ENCODE data around the gene FAM20A.
A peak's percentile ranks its signal among the peaks of the same experiment; 100 is the strongest.

FAM20A gene

DNA sequence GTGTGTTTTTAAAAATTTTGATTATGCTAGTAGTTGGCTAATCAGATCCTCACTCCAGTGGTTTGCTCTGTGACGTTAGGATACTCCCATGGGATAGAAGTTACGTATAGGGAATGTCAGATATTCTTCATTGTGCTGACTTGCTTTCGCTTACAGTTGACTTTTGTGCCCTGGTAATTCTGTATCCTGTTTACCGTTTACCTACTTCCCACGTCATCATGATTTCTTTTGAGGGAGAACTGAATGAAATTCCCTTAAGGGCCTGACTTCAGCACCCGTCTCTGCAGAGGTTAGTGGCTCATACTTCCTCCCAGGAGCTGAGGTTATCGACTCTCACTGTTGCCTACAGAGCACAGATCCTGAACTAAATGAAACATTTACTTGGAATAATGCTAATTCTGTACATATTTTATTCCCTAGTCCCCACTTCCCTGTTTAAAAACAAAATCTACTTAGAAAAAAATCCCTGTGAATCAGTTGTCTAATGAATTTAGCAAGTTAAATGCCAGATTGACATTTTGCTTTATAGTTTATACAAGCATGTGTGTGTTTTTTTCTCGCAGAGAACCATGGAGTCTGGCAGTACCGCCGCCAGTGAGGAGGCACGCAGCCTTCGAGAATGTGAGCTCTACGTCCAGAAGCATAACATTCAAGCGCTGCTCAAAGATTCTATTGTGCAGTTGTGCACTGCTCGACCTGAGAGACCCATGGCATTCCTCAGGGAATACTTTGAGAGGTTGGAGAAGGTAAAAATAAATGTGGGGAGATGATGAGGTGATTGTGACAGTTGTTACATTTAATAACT lies 86.1 kb downstream of the FAM20A start:
- peak overlapping the region; percentile 78 to 97 (median 92) for H3K4me3 ChIP-seq
- no peak for TF ChIP-seq Cebpa-rat (IDR thresholded peaks at IDR 0.05)
- peak overlapping the region; percentile 85 to 98 (median 92); a peak in 21 of 22 replicates for H3K9ac ChIP-seq
- H3K27ac ChIP-seq = peak overlapping the region; percentile 8 to 98 (median 92); a peak in 17 of 22 replicates
- peaks cover 26 to 69% (median 51%) of the 10 kb centered on the region in 11 experiments; a peak in 21 of 22 replicates for H4K20me1 ChIP-seq
- H3K36me3 ChIP-seq = peaks cover 43 to 50% (median 48%) of the 10 kb centered on the region in 11 experiments
- peak overlapping the region; percentile 87 to 99 (median 95) for H3K4me2 ChIP-seq
- no peaks in the 10 kb centered on the region; a peak in 1 of 22 replicates for H3K27me3 ChIP-seq
- H3K4me1 ChIP-seq = peaks cover 25 to 60% (median 42%) of the 10 kb centered on the region in 10 experiments
- peaks cover 13 to 28% (median 16%) of the 10 kb centered on the region in 11 experiments; a peak in 20 of 22 replicates for H3K9me3 ChIP-seq (replicated peaks in 1 of 11)

DNA sequence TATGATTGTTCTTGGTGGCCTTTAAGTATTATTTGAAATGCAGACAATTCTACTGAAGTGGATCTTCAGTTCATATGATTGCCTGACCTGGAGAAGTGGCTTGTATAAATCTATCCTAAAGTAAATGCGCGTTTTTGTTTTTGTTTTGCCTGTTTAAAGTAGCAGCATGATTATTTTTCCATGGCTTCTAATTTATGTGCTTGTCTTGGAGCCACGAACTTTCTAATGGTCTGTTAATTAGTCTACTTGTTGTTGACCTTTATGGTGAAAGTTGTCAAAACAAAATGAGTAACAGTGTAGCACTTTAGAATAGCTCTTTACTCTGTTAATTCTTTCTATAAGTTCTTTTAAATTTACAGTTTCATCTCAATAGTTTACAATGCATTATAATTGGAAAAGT lies 87.2 kb downstream of the FAM20A start:
- H3K27me3 ChIP-seq = no peaks in the 10 kb centered on the region; a peak in 1 of 22 replicates
- peak overlapping the region; percentile 85 to 98 (median 92) for H3K9ac ChIP-seq
- peak overlapping the region; percentile 87 to 98 (median 93) for H3K27ac ChIP-seq
- peak overlapping the region; percentile 78 to 97 (median 92) for H3K4me3 ChIP-seq
- H3K36me3 ChIP-seq = peaks cover 32 to 39% (median 37%) of the 10 kb centered on the region in 11 experiments
- H4K20me1 ChIP-seq = peaks cover 22 to 58% (median 43%) of the 10 kb centered on the region in 11 experiments; a peak in 21 of 22 replicates
- H3K4me2 ChIP-seq = peak overlapping the region; percentile 87 to 99 (median 95)
- H3K9me3 ChIP-seq (replicated peaks in 1 of 11) = peaks cover 10 to 24% (median 16%) of the 10 kb centered on the region in 11 experiments; a peak in 20 of 22 replicates
- H3K4me1 ChIP-seq = peaks cover 30 to 67% (median 47%) of the 10 kb centered on the region in 10 experiments
- no peak for TF ChIP-seq Cebpa-rat (IDR thresholded peaks at IDR 0.05)

DNA sequence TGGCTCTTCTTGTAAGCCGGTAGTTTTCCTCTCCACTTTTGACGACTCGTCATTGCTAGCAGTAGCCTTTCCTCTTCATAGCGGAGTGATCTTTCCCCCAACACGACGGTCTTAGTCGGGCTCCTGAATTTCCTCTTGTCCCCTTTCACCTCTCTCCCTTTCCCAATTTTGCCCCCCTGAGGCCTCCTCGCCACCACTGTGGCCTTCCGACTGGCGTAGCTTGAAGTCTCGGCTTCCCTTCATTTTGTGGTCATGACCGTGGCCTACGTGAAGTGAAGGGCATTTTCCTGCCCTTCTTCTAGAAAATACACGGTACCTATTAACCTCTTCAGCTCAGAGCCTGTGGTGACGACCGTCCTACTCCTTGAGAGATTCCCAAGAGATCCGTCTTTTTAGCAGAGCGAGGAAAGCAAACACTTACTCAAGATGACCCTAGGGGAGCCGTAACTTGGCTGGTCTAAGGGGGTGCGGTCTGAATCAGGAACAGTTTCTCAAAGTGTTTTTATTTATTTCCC lies 88.2 kb downstream of the FAM20A start:
- no peaks in the 10 kb centered on the region; a peak in 1 of 22 replicates for H3K27me3 ChIP-seq
- H3K27ac ChIP-seq = peak overlapping the region; percentile 87 to 98 (median 93)
- peaks cover 22 to 48% (median 34%) of the 10 kb centered on the region in 11 experiments; a peak in 21 of 22 replicates for H4K20me1 ChIP-seq
- H3K4me3 ChIP-seq = peak overlapping the region; percentile 78 to 97 (median 92)
- H3K36me3 ChIP-seq = peaks cover 23 to 30% (median 28%) of the 10 kb centered on the region in 11 experiments
- peak overlapping the region; percentile 87 to 99 (median 95) for H3K4me2 ChIP-seq
- no peak for TF ChIP-seq Cebpa-rat (IDR thresholded peaks at IDR 0.05)
- peaks cover 1 to 15% (median 10%) of the 10 kb centered on the region in 11 experiments; a peak in 18 of 22 replicates for H3K9me3 ChIP-seq (replicated peaks in 1 of 11)
- peak overlapping the region; percentile 85 to 98 (median 92) for H3K9ac ChIP-seq
- peaks cover 30 to 66% (median 39%) of the 10 kb centered on the region in 10 experiments for H3K4me1 ChIP-seq

DNA sequence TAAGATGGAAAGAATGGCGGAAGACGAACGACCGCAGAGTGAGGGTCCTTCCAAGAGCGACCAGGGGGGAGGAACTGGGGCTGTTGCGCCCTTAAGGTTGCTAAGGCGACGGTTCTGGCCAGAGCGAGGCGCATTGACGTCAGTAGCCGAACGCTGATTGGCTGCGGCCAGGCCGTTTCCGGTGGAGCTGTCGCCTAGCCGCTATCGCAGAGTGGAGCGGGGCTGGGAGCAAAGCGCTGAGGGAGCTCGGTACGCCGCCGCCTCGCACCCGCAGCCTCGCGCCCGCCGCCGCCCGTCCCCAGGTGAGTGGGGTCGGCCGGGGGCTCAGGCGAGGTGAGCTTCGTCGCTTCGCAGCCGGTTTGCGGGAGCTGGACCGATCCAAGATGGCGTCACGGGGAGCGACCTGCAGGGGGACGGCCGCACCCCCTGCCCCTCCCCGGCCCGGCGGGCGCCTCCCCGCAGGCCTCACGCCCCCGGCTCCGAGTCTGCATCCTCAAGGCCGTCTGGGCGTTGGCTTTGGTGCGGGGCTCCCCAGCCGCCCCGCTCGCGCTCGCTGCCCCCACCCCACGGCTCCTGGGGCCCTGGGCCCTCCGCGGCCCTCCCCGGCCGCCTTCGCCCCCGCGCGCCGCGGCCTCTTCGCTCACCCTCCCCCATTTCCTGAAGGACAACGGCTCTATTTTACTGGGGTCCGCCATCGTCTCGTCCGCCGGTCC lies 88.8 kb downstream of the FAM20A start, which contains the start of gene PRKAR1A:
Gene PRKAR1A (plus strand): TSS at position 184 of the 713 bp plus-strand sequence. CDS start 2,970 bp downstream, outside the sequence.
- Histone ChIP-seq H3K4me3 (peak within 1 kb of the TSS; percentile 78 to 97 (median 92)), H3K36me3 (peaks cover 16 to 24% (median 22%) of the 10 kb centered on the region in 11 experiments), H3K9me3 (replicated peaks in 1 of 11) (peaks cover 0 to 8% (median 3%) of the 10 kb centered on the region in 11 experiments; a peak in 12 of 22 replicates), H3K27ac (peak within 1 kb of the TSS; percentile 87 to 98 (median 93)), H3K9ac (peak within 1 kb of the TSS; percentile 85 to 98 (median 92)), H3K4me2 (peak within 1 kb of the TSS; percentile 87 to 99 (median 95)), H3K27me3 (no peaks in the 10 kb centered on the region; a peak in 1 of 22 replicates), H3K4me1 (peaks cover 30 to 66% (median 41%) of the 10 kb centered on the region in 10 experiments), H4K20me1 (peaks cover 22 to 42% (median 32%) of the 10 kb centered on the region in 11 experiments; a peak in 21 of 22 replicates)
- TF ChIP-seq Cebpa-rat (IDR thresholded peaks at IDR 0.05) = no peak

DNA sequence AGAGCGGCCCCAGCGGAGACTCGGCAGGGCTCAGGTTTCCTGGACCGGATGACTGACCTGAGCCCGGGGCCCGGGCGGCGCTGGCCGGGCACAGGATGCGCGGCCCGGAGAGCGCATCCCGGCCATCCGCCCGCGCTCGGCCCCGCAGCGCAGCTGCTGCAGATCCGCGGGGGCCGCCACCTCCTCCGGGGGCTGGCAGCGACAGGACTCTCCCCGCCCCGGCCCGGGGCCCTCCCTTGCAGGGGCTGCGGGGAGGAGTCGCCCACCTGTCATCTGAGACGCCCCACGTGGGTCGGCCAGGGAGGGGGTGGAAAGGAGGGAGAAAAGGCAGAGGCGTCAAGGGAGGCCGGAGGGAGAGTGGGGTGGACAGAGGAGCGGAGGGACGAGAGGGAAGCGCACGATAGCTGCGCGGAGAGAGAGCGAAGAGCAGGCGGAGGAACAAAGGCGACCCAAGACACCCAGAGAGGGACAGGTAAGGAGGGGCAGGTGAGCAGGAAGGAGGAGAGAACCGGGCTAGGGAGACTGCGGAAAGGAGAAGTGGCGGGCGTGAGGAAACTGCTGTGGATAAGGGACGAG lies 89.4 kb downstream of the FAM20A start:
- H3K4me3 ChIP-seq = peak overlapping the region; percentile 78 to 97 (median 92)
- peak overlapping the region; percentile 85 to 98 (median 92) for H3K9ac ChIP-seq
- peaks cover 0 to 2% (median 0%) of the 10 kb centered on the region in 11 experiments; a peak in 4 of 22 replicates for H3K9me3 ChIP-seq (replicated peaks in 1 of 11)
- H4K20me1 ChIP-seq = peaks cover 21 to 36% (median 32%) of the 10 kb centered on the region in 11 experiments; a peak in 21 of 22 replicates
- peak overlapping the region; percentile 87 to 98 (median 93) for H3K27ac ChIP-seq
- peaks cover 30 to 65% (median 41%) of the 10 kb centered on the region in 10 experiments for H3K4me1 ChIP-seq
- no peak for TF ChIP-seq Cebpa-rat (IDR thresholded peaks at IDR 0.05)
- H3K27me3 ChIP-seq = no peaks in the 10 kb centered on the region; a peak in 1 of 22 replicates
- peak overlapping the region; percentile 86 to 99 (median 95) for H3K4me2 ChIP-seq
- H3K36me3 ChIP-seq = peaks cover 10 to 17% (median 15%) of the 10 kb centered on the region in 11 experiments

DNA sequence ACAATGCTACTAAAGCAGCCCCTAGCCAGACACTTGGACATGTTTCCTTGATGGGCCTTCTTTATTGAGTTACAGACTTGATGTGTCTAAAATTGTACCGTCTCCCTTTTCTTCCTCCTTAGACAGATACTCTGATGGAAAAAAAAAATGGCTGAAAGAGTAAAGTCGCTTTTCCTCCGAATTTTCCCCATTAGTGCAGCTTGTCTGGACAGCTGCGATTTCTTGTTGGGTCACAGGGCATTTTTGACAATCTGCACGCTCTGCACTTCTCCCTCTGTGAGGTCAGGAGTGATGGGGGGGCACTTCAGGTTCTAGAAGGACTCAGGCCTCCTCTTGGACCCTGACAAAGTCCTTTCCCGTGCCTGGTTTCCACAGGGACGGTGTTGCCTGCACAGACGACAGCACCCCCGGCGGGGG lies 89.9 kb downstream of the FAM20A start:
- peak overlapping the region; percentile 86 to 99 (median 95) for H3K4me2 ChIP-seq
- H3K36me3 ChIP-seq = peaks cover 6 to 13% (median 11%) of the 10 kb centered on the region in 11 experiments; a peak in 20 of 22 replicates
- H3K4me3 ChIP-seq = peak overlapping the region; percentile 78 to 97 (median 92)
- no peak for TF ChIP-seq Cebpa-rat (IDR thresholded peaks at IDR 0.05)
- H3K9me3 ChIP-seq (replicated peaks in 1 of 11) = no peaks in the 10 kb centered on the region
- no peaks in the 10 kb centered on the region; a peak in 1 of 22 replicates for H3K27me3 ChIP-seq
- peak overlapping the region; percentile 87 to 98 (median 93) for H3K27ac ChIP-seq
- H3K4me1 ChIP-seq = peaks cover 30 to 62% (median 41%) of the 10 kb centered on the region in 10 experiments
- H4K20me1 ChIP-seq = peaks cover 21 to 35% (median 31%) of the 10 kb centered on the region in 11 experiments; a peak in 21 of 22 replicates
- H3K9ac ChIP-seq = peak overlapping the region; percentile 85 to 98 (median 92)

DNA sequence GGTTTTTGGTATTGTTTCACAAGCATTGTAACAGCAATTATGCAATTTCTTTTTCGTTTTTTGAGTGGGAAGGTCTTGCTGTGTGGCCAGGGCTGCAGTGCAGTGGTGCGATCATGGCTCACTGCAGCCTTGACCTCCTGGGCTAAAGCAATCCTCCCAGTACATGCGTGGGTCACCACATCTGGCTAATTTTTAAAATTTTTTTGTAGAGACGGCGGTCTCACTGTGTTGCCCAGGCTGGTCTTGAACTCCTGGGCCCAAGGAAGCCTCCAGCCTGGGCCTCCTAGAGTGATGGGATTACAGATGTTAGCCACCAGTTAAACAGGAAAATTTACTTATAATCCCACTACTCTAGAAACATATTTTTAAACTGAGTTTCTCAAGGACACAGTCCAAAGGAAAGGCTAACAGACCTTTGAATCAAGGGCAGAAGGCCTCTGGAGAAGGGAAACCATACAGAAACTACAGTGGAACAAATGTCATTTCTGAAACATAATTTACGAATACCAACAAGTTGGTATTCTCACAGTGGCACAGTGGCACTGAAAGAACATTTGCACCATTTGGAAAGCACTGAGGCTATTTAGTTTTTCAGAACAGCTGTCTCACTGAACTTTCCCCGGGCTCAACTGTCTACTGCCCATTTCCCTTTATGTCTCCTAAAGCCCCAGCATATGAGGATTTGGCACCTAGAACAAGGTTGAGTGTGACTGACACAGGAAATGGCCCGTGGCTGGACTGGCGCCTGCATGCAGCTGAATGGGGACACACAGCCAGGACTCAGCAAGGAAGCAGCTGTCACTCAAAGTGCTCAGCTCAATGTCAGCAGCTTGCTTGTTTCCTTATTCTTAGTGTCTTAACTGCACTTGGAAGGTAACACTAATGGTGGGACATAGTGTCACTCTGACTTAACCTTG lies 91.8 kb downstream of the FAM20A start:
- Histone ChIP-seq H4K20me1 (peaks cover 10 to 19% (median 14%) of the 10 kb centered on the region in 11 experiments; a peak in 18 of 22 replicates), H3K9me3 (replicated peaks in 1 of 11) (peaks cover 0 to 1% (median 0%) of the 10 kb centered on the region in 11 experiments; a peak in 1 of 22 replicates), H3K4me3 (no peak overlapping the region), H3K36me3 (no peaks in the 10 kb centered on the region), H3K9ac (no peak overlapping the region), H3K27me3 (no peaks in the 10 kb centered on the region; a peak in 1 of 22 replicates), H3K4me2 (peak overlapping the region in 6 of 11 experiments; percentile 11 to 99 (median 86); a peak in 10 of 22 replicates), H3K4me1 (peaks cover 16 to 47% (median 28%) of the 10 kb centered on the region in 10 experiments), H3K27ac (peak overlapping the region in 2 of 11 experiments; percentile 12 to 20; a peak in 3 of 22 replicates)
- no peak for TF ChIP-seq Cebpa-rat (IDR thresholded peaks at IDR 0.05)

Measured in BLaER1 treated with 17β-estradiol and CSF1 and Interleukin-3, amounts not matched to agents 10 nM and 100 nM (cell line).